Nephron progenitor cell (in vitro differentiated cells): Measurements from ENCODE around the gene EVC.
A peak's percentile ranks its signal among the peaks of the same experiment; 100 is the strongest.

ENCODE experiments used
- DNase-seq: peaks from one replicate; pipeline ENCODE4 v3.0.0; 2021
- H3K27ac Mint-ChIP-seq: 2 replicates; pipeline ENCODE4 v1.8.0; 2021; ENCODE audit warnings: mild to moderate bottlenecking, moderate library complexity, mixed read lengths
- H3K27me3 Mint-ChIP-seq: 2 replicates; pipeline ENCODE4 v1.8.0; 2021; ENCODE audit warnings: mild to moderate bottlenecking, low read depth, mixed read lengths; ENCODE audit not compliant: poor library complexity
- H3K36me3 Mint-ChIP-seq: 2 replicates; pipeline ENCODE4 v1.8.0; 2021; ENCODE audit warnings: low read depth, mixed read lengths
- H3K4me1 Mint-ChIP-seq: 2 replicates; pipeline ENCODE4 v1.8.0; 2021; ENCODE audit warnings: mixed read lengths
- H3K4me3 Mint-ChIP-seq: 2 replicates; pipeline ENCODE4 v1.8.0; 2021; ENCODE audit warnings: mild to moderate bottlenecking, moderate library complexity, mixed read lengths
- H3K9me3 Mint-ChIP-seq: 2 replicates; pipeline ENCODE4 v1.8.0; 2021; ENCODE audit warnings: mild to moderate bottlenecking, moderate library complexity, mixed read lengths
- CTCF ChIP-seq: fragments of 200-600 bp; sonication (generic); IDR thresholded peaks from 2 replicates; pipeline ENCODE4 v1.5.0; 2021; ENCODE audit warnings: antibody characterized with exemption

EVC gene

GRCh38 chr4:5753366-5753765 lies 42.4 kb downstream of the EVC start:
- TF ChIP-seq CTCF, result no peak
- peaks cover 56% of the 10 kb centered on the region for H3K36me3 Mint-ChIP-seq
- no peak overlapping the region for H3K4me3 Mint-ChIP-seq
- H3K4me1 Mint-ChIP-seq, result peaks cover 29% of the 10 kb centered on the region
- DNase-seq, result no peak
- no peak overlapping the region for H3K27ac Mint-ChIP-seq
- H3K9me3 Mint-ChIP-seq, result no peaks in the 10 kb centered on the region
- peaks cover 7% of the 10 kb centered on the region for H3K27me3 Mint-ChIP-seq

- Mint-ChIP-seq H3K27me3 (peaks cover 7% of the 10 kb centered on the region), H3K36me3 (peaks cover 54% of the 10 kb centered on the region), H3K27ac (peak overlapping the region; percentile 41), H3K4me1 (peaks cover 29% of the 10 kb centered on the region), H3K9me3 (no peaks in the 10 kb centered on the region), H3K4me3 (no peak overlapping the region)
- no peak for DNase-seq
- no peak for TF ChIP-seq CTCF
Observed at GRCh38 chr4:5753766-5754528, 42.9 kb downstream of the EVC start.

- Mint-ChIP-seq H3K36me3 (peaks cover 52% of the 10 kb centered on the region), H3K4me3 (no peak overlapping the region), H3K4me1 (peaks cover 29% of the 10 kb centered on the region), H3K27me3 (peaks cover 7% of the 10 kb centered on the region), H3K9me3 (no peaks in the 10 kb centered on the region), H3K27ac (no peak overlapping the region)
- no peak for DNase-seq
- no peak for TF ChIP-seq CTCF
Observed at GRCh38 chr4:5754529-5754881, 43.5 kb downstream of the EVC start.

- Mint-ChIP-seq H3K9me3 (no peaks in the 10 kb centered on the region), H3K27me3 (peaks cover 7% of the 10 kb centered on the region), H3K36me3 (peaks cover 52% of the 10 kb centered on the region), H3K4me1 (peaks cover 29% of the 10 kb centered on the region), H3K4me3 (no peak overlapping the region), H3K27ac (peak overlapping the region; percentile 36)
- DNase-seq, result no peak
- TF ChIP-seq CTCF, result no peak
Observed at GRCh38 chr4:5755161-5755560, 44.2 kb downstream of the EVC start.

- Mint-ChIP-seq H3K9me3 (no peaks in the 10 kb centered on the region), H3K27me3 (peaks cover 7% of the 10 kb centered on the region), H3K4me3 (no peak overlapping the region), H3K4me1 (peaks cover 25% of the 10 kb centered on the region), H3K27ac (peak overlapping the region; percentile 36), H3K36me3 (peaks cover 49% of the 10 kb centered on the region)
- DNase-seq, result no peak
- no peak for TF ChIP-seq CTCF
Observed at GRCh38 chr4:5755679-5756078, 44.7 kb downstream of the EVC start.

GRCh38 chr4:5756271-5756670 lies 45.3 kb downstream of the EVC start:
- Mint-ChIP-seq H3K9me3 (no peaks in the 10 kb centered on the region), H3K4me1 (peaks cover 20% of the 10 kb centered on the region), H3K27ac (no peak overlapping the region), H3K36me3 (peaks cover 49% of the 10 kb centered on the region), H3K27me3 (peaks cover 7% of the 10 kb centered on the region), H3K4me3 (no peak overlapping the region)
- DNase-seq, result no peak
- TF ChIP-seq CTCF, result no peak
